GM19351 (cell line): ENCODE results near the gene GOLGA8A.
A peak's percentile ranks its signal among the peaks of the same experiment; 100 is the strongest.
"Not testable (repeated sequence)": the region's sequence is repeated elsewhere in the genome, so short reads cannot be mapped to it uniquely, and the experiment has no call there.

ENCODE experiments used
- ATAC-seq: cut with Tn5 transposase; IDR thresholded peaks from one replicate; pipeline ENCODE4 v1.9.1; 2021; ENCODE audit warnings: mild to moderate bottlenecking, moderate library complexity; ENCODE audit not compliant: unreplicated experiment

Gene GOLGA8A

GRCh38 chr15:34409511-34409910 is 28.1 kb downstream of the GOLGA8A start:
- ATAC-seq: not testable (repeated sequence)

GRCh38 chr15:34408973-34409372 is 28.6 kb downstream of the GOLGA8A start:
- ATAC-seq: not testable (repeated sequence)

GRCh38 chr15:34403899-34404298 is 33.7 kb downstream of the GOLGA8A start:
- peak; percentile 70 for ATAC-seq

DNA sequence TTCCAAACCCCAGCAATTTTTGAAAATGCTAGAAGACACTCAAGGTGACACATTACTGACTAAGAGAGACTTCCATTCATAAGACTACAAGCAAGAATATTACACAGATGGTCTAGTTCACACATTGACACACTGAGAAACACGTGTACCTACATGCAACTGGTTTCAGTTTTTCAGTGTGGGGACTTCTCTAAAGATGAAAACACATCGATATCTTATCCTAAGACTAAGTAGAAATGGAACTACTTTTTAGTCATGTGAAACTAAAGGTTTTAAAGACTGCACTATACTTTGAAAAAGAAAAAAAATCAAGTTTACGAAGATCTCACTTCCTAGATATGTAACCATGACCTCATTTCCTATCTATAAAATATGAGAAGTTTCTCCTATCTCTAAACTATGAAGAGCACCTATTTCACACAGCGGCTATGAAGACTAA is 34.4 kb downstream of the GOLGA8A start:
- ATAC-seq: peak; percentile 66

- not testable (repeated sequence) for ATAC-seq
Measured at GRCh38 chr15:34397637-34398259, 39.9 kb downstream of the GOLGA8A start.

- not testable (repeated sequence) for ATAC-seq
Measured at GRCh38 chr15:34392981-34393380, 44.6 kb downstream of the GOLGA8A start.

DNA sequence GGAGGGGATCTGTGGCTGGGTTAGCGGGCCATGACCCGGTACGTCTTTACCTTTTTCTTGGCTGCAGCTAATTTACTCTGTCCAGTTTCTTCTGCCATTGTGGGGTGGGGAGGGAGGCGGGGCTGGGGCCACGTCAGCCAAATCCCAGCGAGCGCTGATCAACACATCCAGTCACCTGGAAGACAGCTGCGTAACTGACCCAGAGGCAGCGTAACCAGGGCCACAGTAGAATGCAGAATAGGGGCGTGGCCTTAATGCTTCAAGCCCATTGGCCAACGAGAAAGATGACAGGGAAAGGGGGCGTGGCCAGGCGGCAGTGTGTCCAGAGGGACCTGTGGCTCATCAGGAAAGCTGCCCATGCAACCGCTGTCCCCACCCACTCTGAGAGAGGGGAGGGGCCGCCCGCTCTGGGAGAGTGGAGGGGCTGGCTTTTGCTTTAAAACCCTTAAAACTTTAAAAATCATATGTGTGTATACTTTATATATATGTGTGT is 48.0 kb downstream of the GOLGA8A start:
- ATAC-seq: not testable (repeated sequence)
